WTC11 (cell line): ENCODE measurements around the gene NET1. TPM values are rescaled to one million over a fixed set of nuclear protein-coding genes. Genes with fewer than 3 reads are reported as not detected.

Source experiments
- ATAC-seq: fragments of 200-7000 bp; cut with Tn5 transposase; 2 replicates; pipeline ENCODE4 v1.10.0; 2021; ENCODE audit warnings: mild to moderate bottlenecking, moderate library complexity
- CTCF ChIA-PET: fragments of 300-600 bp; sonication (Branson Sonifier 250); formaldehyde crosslinking; loops from one replicate; lab custom pipeline; 2021; ENCODE audit warnings: antibody characterized with exemption; lab: Charles Lee
- POLR2A ChIA-PET: fragments of 350-600 bp; sonication (Branson Sonifier 250); formaldehyde crosslinking; loops from one replicate; lab custom pipeline; 2021; ENCODE audit warnings: antibody characterized with exemption; lab: Charles Lee
- DNase-seq: peaks from one replicate; pipeline ENCODE4 v3.0.0; 2021; ENCODE audit warnings: low spot score
- H3K27ac Mint-ChIP-seq: 2 replicates; pipeline ENCODE4 v1.8.0; 2021; ENCODE audit warnings: mixed read lengths
- H3K27me3 Mint-ChIP-seq: 2 replicates; pipeline ENCODE4 v1.8.0; 2021; ENCODE audit warnings: low read depth, mild to moderate bottlenecking, moderate library complexity, mixed read lengths
- H3K36me3 Mint-ChIP-seq: 2 replicates; pipeline ENCODE4 v1.8.0; 2021; ENCODE audit warnings: mixed read lengths
- H3K4me1 Mint-ChIP-seq: 2 replicates; pipeline ENCODE4 v1.8.0; 2022; ENCODE audit warnings: mixed read lengths
- H3K4me3 Mint-ChIP-seq: 2 replicates; pipeline ENCODE4 v1.8.0; 2021; ENCODE audit warnings: mild to moderate bottlenecking, moderate library complexity, mixed read lengths
- H3K9me3 Mint-ChIP-seq: 2 replicates; pipeline ENCODE4 v1.8.0; 2021; ENCODE audit warnings: mixed read lengths
- ATF1 ChIP-seq: sonication (generic); formaldehyde crosslinking; IDR thresholded peaks from 2 replicates; pipeline ENCODE4 v1.8.1; 2023; ENCODE audit warnings: mild to moderate bottlenecking, moderate library complexity, missing genetic modification reagents
- EMX1 ChIP-seq: fragments of 250-450 bp; sonication (Bioruptor Pico); IDR thresholded peaks from 2 replicates; pipeline ENCODE4 v1.8.0; 2021; ENCODE audit warnings: mild to moderate bottlenecking
- ESRRA ChIP-seq: sonication (generic); formaldehyde crosslinking; IDR thresholded peaks from 2 replicates; pipeline ENCODE4 v1.8.1; 2022; ENCODE audit warnings: mild to moderate bottlenecking, missing genetic modification reagents, borderline replicate concordance
- GTF2I ChIP-seq: fragments of 250-450 bp; sonication (Bioruptor Pico); conservative IDR thresholded peaks from 2 replicates; pipeline ENCODE4 v1.4.0; 2021; ENCODE audit warnings: mild to moderate bottlenecking
- JUN ChIP-seq: sonication (generic); formaldehyde crosslinking; IDR thresholded peaks from 2 replicates; pipeline ENCODE4 v1.8.0; 2023; ENCODE audit warnings: mild to moderate bottlenecking, missing genetic modification reagents
- MXD4 ChIP-seq: fragments of 250-450 bp; sonication (Bioruptor Pico); IDR thresholded peaks from 2 replicates; pipeline ENCODE4 v1.8.0; 2021; ENCODE audit warnings: mild to moderate bottlenecking, moderate library complexity, borderline replicate concordance
- NFATC4 ChIP-seq: fragments of 250-450 bp; sonication (Bioruptor Pico); IDR thresholded peaks from 2 replicates; pipeline ENCODE4 v1.9.0; 2021; ENCODE audit warnings: mild to moderate bottlenecking
- RORB ChIP-seq: fragments of 250-450 bp; sonication (Bioruptor Pico); IDR thresholded peaks from 2 replicates; pipeline ENCODE4 v1.9.0; 2021; ENCODE audit warnings: mild to moderate bottlenecking
- TEAD4 ChIP-seq: sonication (generic); formaldehyde crosslinking; IDR thresholded peaks from 2 replicates; pipeline ENCODE4 v1.8.0; 2022; ENCODE audit warnings: mild to moderate bottlenecking, missing genetic modification reagents
- ZNF121 ChIP-seq: sonication (generic); formaldehyde crosslinking; IDR thresholded peaks from 2 replicates; pipeline ENCODE4 v1.8.0; 2023; ENCODE audit warnings: missing genetic modification reagents
- ZNF138 ChIP-seq: sonication (generic); formaldehyde crosslinking; conservative IDR thresholded peaks from 2 replicates; pipeline ENCODE4 v1.8.1; 2022; ENCODE audit warnings: mild to moderate bottlenecking, moderate library complexity, missing genetic modification reagents
- total RNA-seq: library from RNA; stranded (reverse); gene quantifications from 3 replicates; pipeline ENCODE4 v1.2.3, GENCODE V29; 2021
- TF ChIP-seq, protein P1 (sequence below): sonication (generic); formaldehyde crosslinking; IDR thresholded peaks from 2 replicates; pipeline ENCODE4 v1.8.0; 2022; ENCODE audit warnings: mild to moderate bottlenecking, missing genetic modification reagents
- TF ChIP-seq, protein P2 (sequence below): fragments of 250-450 bp; sonication (Bioruptor Pico); IDR thresholded peaks from 2 replicates; pipeline ENCODE4 v1.9.0; 2021; ENCODE audit warnings: mild to moderate bottlenecking
- TF ChIP-seq, protein P3 (sequence below): sonication (generic); formaldehyde crosslinking; IDR thresholded peaks from 2 replicates; pipeline ENCODE4 v1.8.0; 2022; ENCODE audit warnings: mild to moderate bottlenecking, missing genetic modification reagents
- TF ChIP-seq, protein P4 (sequence below): fragments of 250-450 bp; sonication (Bioruptor Pico); conservative IDR thresholded peaks from 2 replicates; pipeline ENCODE4 v1.9.0; 2021; ENCODE audit warnings: mild to moderate bottlenecking
- TF ChIP-seq, protein P5 (sequence below): sonication (generic); formaldehyde crosslinking; IDR thresholded peaks from 2 replicates; pipeline ENCODE4 v1.8.0; 2022; ENCODE audit warnings: missing genetic modification reagents
- TF ChIP-seq, protein P6 (sequence below): sonication (generic); formaldehyde crosslinking; IDR thresholded peaks from 2 replicates; pipeline ENCODE4 v1.8.0; 2023; ENCODE audit warnings: missing genetic modification reagents
- TF ChIP-seq, protein P7 (sequence below): fragments of 200-600 bp; IDR thresholded peaks from 2 replicates; pipeline ENCODE4 v1.8.0; 2022; ENCODE audit warnings: antibody characterized with exemption
- TF ChIP-seq, protein P8 (sequence below): sonication (generic); formaldehyde crosslinking; IDR thresholded peaks from 2 replicates; pipeline ENCODE4 v1.8.0; 2023; ENCODE audit warnings: mild to moderate bottlenecking, missing genetic modification reagents

NET1 gene
- total RNA-seq, 1 experiment from 2014 or later: 85.4 TPM

DNA sequence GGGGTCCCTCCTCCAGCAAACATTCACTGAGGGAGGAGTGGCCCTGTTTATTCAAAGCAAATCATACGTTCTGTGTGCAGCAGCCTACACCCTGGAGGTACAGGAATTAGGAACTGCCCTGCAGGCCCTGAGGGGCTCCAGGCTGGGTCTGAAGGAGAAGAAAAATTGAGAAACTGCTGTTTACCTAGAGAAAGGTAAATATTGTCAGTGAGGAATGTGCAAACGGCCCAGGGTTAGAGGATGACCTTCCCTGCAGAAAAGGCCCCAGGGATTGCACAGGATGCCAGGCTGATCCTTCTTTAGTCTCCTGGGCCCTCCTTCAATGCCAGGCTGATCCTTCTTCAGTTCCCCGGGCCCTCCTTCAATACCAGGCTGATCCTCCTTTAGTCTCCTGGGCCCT is 81.3 kb downstream of the NET1 start:
- Mint-ChIP-seq H3K9me3 (peaks cover 20% of the 10 kb centered on the region), H3K27ac (no peak overlapping the region), H3K27me3 (peaks cover 3% of the 10 kb centered on the region; the same call in 1 of the 2 replicates), H3K4me1 (peaks cover 3% of the 10 kb centered on the region), H3K4me3 (no peak overlapping the region), H3K36me3 (peaks cover 16% of the 10 kb centered on the region)
- TF ChIP-seq, protein P1, sequence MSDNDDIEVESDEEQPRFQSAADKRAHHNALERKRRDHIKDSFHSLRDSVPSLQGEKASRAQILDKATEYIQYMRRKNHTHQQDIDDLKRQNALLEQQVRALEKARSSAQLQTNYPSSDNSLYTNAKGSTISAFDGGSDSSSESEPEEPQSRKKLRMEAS: no peak
- no peak for TF ChIP-seq ZNF138 (CRISPR knock-in tag)
- TF ChIP-seq ESRRA: no peak
- TF ChIP-seq, protein P2, sequence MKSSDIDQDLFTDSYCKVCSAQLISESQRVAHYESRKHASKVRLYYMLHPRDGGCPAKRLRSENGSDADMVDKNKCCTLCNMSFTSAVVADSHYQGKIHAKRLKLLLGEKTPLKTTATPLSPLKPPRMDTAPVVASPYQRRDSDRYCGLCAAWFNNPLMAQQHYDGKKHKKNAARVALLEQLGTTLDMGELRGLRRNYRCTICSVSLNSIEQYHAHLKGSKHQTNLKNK (CRISPR knock-in tag): no peak
- TF ChIP-seq TEAD4 (CRISPR knock-in tag): no peak
- TF ChIP-seq EMX1 (CRISPR knock-in tag): no peak
- no peak for TF ChIP-seq MXD4 (CRISPR knock-in tag)
- no peak for TF ChIP-seq ATF1 (CRISPR knock-in tag)
- ChIA-PET CTCF (no interaction called here), POLR2A (no interaction called here)
- ATAC-seq (no peak), DNase-seq (no peak)

DNA sequence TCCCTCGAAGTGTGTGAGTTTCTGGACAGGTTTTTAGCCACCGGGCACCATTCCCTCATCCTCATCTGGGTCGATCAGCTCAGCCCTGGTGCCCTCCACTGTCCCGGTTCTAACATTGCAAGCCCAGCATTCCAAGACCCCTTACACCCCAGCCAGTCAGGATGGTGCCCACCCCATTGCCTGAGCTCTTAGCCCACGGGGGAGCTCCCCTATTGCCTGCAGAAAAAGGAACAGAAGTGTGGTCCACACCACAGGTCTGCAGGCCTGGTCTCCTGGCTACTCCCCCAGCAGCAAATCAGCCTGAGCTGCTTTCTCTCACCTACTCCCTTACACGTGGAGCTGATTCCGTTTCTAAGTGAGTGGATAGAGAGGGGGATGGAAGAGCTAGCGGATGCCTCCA is 82.3 kb downstream of the NET1 start:
- Mint-ChIP-seq H3K27me3 (peaks cover 3% of the 10 kb centered on the region; the same call in 1 of the 2 replicates), H3K9me3 (peaks cover 20% of the 10 kb centered on the region), H3K4me3 (no peak overlapping the region), H3K4me1 (0 out of 2 replicates have a peak, but pooled peaks cover 2% of the 10 kb centered on the region), H3K36me3 (peaks cover 16% of the 10 kb centered on the region), H3K27ac (no peak overlapping the region)
- ChIA-PET CTCF (no interaction called here), POLR2A (no interaction called here)
- DNase-seq (no peak), ATAC-seq (no peak)
- TF ChIP-seq NFATC4 (CRISPR knock-in tag): no peak
- TF ChIP-seq, protein P3, sequence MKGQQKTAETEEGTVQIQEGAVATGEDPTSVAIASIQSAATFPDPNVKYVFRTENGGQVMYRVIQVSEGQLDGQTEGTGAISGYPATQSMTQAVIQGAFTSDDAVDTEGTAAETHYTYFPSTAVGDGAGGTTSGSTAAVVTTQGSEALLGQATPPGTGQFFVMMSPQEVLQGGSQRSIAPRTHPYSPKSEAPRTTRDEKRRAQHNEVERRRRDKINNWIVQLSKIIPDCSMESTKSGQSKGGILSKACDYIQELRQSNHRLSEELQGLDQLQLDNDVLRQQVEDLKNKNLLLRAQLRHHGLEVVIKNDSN (CRISPR knock-in tag): no peak
- no peak for TF ChIP-seq GTF2I
- TF ChIP-seq EMX1 (CRISPR knock-in tag): no peak
- TF ChIP-seq RORB (CRISPR knock-in tag): no peak
- TF ChIP-seq, protein P4, sequence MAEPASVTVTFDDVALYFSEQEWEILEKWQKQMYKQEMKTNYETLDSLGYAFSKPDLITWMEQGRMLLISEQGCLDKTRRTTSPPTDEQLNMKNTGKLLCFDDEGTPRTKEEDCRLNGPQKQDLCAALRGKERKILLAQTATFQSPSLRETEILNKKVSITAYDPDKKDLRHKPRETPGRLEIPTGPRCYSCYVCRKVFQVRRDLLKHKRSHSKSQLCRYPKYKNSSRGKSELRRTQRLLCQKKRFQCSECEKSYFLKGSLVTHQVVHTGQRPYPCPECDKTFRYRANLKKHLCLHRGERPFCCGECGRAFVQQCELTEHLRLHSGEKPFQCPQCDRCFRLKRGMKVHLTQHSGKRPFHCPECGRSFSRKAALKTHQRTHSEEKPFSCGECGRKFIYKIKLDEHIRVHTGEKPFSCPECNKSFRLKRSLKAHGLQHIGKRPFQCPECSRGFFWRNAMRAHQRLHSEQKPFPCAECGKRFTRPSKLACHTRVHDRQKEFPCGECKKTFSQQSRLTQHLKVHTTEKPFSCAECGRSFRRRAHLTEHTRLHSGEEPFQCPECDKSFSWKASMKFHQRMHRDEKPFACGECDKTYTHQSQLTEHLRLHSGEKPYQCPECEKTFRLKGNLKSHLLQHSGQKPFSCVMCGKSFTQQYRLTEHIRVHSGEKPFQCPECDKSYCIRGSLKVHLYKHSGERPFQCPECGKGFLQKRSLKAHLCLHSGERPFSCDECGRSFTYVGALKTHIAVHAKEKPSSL: no peak
- no peak for TF ChIP-seq ZNF121 (CRISPR knock-in tag)
- TF ChIP-seq, protein P5, sequence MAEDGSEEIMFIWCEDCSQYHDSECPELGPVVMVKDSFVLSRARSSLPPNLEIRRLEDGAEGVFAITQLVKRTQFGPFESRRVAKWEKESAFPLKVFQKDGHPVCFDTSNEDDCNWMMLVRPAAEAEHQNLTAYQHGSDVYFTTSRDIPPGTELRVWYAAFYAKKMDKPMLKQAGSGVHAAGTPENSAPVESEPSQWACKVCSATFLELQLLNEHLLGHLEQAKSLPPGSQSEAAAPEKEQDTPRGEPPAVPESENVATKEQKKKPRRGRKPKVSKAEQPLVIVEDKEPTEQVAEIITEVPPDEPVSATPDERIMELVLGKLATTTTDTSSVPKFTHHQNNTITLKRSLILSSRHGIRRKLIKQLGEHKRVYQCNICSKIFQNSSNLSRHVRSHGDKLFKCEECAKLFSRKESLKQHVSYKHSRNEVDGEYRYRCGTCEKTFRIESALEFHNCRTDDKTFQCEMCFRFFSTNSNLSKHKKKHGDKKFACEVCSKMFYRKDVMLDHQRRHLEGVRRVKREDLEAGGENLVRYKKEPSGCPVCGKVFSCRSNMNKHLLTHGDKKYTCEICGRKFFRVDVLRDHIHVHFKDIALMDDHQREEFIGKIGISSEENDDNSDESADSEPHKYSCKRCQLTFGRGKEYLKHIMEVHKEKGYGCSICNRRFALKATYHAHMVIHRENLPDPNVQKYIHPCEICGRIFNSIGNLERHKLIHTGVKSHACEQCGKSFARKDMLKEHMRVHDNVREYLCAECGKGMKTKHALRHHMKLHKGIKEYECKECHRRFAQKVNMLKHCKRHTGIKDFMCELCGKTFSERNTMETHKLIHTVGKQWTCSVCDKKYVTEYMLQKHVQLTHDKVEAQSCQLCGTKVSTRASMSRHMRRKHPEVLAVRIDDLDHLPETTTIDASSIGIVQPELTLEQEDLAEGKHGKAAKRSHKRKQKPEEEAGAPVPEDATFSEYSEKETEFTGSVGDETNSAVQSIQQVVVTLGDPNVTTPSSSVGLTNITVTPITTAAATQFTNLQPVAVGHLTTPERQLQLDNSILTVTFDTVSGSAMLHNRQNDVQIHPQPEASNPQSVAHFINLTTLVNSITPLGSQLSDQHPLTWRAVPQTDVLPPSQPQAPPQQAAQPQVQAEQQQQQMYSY (CRISPR knock-in tag): no peak
- TF ChIP-seq, protein P6, sequence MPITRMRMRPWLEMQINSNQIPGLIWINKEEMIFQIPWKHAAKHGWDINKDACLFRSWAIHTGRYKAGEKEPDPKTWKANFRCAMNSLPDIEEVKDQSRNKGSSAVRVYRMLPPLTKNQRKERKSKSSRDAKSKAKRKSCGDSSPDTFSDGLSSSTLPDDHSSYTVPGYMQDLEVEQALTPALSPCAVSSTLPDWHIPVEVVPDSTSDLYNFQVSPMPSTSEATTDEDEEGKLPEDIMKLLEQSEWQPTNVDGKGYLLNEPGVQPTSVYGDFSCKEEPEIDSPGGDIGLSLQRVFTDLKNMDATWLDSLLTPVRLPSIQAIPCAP (CRISPR knock-in tag): no peak
- TF ChIP-seq, protein P7, sequence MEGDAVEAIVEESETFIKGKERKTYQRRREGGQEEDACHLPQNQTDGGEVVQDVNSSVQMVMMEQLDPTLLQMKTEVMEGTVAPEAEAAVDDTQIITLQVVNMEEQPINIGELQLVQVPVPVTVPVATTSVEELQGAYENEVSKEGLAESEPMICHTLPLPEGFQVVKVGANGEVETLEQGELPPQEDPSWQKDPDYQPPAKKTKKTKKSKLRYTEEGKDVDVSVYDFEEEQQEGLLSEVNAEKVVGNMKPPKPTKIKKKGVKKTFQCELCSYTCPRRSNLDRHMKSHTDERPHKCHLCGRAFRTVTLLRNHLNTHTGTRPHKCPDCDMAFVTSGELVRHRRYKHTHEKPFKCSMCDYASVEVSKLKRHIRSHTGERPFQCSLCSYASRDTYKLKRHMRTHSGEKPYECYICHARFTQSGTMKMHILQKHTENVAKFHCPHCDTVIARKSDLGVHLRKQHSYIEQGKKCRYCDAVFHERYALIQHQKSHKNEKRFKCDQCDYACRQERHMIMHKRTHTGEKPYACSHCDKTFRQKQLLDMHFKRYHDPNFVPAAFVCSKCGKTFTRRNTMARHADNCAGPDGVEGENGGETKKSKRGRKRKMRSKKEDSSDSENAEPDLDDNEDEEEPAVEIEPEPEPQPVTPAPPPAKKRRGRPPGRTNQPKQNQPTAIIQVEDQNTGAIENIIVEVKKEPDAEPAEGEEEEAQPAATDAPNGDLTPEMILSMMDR: no peak
- no peak for TF ChIP-seq JUN (CRISPR knock-in tag)
- TF ChIP-seq, protein P8, sequence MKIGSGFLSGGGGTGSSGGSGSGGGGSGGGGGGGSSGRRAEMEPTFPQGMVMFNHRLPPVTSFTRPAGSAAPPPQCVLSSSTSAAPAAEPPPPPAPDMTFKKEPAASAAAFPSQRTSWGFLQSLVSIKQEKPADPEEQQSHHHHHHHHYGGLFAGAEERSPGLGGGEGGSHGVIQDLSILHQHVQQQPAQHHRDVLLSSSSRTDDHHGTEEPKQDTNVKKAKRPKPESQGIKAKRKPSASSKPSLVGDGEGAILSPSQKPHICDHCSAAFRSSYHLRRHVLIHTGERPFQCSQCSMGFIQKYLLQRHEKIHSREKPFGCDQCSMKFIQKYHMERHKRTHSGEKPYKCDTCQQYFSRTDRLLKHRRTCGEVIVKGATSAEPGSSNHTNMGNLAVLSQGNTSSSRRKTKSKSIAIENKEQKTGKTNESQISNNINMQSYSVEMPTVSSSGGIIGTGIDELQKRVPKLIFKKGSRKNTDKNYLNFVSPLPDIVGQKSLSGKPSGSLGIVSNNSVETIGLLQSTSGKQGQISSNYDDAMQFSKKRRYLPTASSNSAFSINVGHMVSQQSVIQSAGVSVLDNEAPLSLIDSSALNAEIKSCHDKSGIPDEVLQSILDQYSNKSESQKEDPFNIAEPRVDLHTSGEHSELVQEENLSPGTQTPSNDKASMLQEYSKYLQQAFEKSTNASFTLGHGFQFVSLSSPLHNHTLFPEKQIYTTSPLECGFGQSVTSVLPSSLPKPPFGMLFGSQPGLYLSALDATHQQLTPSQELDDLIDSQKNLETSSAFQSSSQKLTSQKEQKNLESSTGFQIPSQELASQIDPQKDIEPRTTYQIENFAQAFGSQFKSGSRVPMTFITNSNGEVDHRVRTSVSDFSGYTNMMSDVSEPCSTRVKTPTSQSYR: no peak
